Activated T-cell treated with anti-CD3 and anti-CD28 coated beads for 1 hour (primary cell): ENCODE measurements around the gene FXYD7.
"Not testable (repeated sequence)": the region's sequence is repeated elsewhere in the genome, so short reads cannot be mapped to it uniquely, and the experiment has no call there.

Source experiments
- DNase-seq: peaks from one replicate; pipeline ENCODE4 v3.0.0-alpha.2; 2020; ENCODE audit warnings: low read depth

FXYD7 gene

GRCh38 chr19:35127871-35128270, 15.2 kb upstream of the FXYD7 start:
- DNase-seq, result no peak

GRCh38 chr19:35128398-35129057, 14.5 kb upstream of the FXYD7 start:
- DNase-seq, result no peak

DNA sequence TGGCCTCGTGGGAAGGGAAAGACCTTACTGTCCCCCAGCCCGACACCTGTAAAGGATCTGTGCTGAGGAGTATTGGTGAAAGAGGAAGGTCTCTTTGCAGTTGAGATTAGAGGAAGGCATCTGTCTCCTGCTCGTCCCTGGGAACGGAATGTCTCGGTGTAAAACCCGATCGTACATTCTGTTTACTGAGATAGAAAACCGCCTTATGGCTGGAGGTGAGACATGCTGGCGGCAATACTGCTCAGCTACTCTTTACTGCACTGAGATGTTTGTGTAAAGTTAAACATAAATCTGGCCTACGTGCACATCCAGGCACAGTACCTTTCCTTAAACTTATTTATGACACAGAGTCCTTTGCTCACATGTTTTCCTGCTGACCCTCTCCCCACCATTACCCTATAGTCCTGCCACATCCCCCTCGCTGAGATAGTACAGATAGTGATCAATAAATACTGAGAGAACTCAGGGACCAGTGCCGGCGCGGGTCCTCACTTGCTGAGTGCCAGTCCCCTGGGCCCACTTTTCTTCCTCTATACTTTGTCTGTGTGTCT, 13.3 kb upstream of the FXYD7 start:
- not testable (repeated sequence) for DNase-seq

DNA sequence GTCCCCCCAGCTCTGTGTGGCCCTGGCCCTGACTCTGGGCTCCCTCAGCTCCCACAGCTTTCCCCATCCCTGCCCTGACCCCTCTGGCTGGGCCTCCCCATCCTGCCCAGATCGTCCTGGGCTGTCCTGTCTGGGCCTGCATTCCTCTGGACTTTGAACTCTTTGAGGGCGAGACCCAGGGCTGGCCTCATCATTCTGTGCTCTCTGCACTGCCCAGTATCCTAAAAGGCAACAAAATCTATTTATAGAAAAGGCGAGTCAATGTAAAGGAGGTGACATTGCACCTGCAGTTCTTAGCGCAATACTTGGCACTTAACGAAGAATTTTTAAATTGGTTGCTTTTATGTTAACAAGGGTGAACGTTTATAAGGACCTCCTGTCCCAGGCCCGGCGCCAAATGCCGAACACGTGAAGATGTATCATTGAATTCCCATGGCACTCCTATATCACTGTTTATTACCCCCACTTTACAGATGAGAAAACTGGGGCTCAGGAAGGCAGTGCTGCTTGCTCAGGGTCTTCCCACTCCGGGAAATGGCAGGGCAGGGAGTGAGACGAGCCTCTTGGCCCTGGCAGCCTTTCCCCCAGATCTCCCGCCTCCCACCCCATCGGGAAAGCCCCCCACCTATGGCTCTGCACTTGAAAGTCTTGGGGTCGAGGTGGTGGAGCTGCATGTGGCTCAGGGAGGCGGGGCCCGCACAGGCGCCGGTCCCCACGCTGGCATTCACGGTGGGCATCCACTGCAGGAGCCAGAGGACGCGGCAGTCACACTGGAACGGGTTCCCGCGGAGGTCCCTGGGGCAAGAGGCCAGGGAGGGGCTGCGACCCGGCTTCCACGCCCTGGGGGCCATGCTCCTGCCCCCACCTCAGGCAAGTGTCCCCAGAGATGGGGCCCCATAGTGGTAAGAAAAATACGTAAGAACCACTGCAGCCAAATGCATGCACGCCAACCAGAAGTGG, 12.0 kb upstream of the FXYD7 start:
- no peak for DNase-seq

DNA sequence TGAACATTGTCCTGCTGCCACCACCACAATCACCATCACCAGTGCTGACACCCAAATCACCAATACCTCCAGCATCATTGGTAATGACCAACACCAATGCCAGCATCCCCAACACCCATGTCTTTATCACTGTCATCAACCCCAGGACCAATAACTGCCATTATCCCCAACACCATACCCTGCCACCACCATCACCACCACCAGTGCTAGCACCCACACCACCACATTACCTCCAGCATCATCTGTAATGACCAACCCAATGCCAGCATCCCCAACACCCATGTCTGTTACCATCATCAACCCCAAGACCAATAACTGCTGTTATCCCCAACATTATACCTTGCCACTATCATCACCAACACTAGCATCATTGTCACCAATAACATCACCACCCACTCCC, 10.8 kb upstream of the FXYD7 start:
- no peak for DNase-seq

GRCh38 chr19:35133826-35134225, 9.2 kb upstream of the FXYD7 start:
- no peak for DNase-seq

GRCh38 chr19:35134601-35135242, 8.3 kb upstream of the FXYD7 start, which contains the start of gene LGI4:
TSS of gene LGI4 (minus strand) at chr19:35135059. CDS start at chr19:35134680, 379 bp downstream.
- no peak for DNase-seq

DNA sequence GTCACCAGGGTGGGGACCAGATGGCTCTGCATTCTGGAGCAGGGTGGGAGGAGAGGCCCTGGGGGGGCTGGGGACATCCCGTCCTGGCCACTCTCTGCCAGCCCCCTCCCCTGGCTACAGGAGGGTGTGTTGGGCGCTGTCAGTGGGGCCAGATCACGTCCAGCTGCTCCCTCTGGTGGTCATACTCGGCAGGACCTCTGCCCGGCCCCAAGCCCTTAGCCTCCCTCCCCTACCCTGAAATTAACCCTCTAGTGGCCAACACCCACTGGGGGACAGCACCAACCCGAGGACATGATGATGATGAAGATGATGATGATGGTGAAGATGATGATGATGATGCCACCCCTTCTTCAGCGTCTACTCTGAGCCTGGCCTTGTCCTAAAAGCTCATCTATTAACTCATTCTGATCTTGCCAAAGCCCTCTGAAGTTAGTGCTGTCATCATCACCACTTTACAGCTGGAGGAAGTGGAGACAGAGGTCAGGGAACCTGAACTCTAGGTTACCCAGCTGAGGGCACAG, 7.6 kb upstream of the FXYD7 start:
- DNase-seq, result peak; percentile 50

DNA sequence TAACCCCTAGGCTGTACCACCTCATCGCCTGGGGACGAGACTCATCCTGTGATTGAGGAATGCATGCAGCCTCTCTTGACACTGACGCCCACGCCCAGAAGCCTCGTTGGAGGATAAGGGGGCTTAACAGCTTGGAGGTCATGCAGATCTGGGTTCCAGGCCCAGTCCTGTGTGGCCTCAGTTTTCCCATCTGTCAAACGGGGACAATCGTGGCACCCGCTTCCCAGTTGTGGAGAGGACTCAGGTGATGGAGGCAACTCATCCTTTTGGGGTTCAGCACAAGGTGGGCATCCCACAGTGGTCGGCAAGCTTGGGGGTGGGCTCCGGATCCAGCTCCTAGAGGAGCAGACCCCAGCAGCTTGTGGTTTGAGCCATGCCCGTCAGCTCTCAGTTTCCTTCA, 6.8 kb upstream of the FXYD7 start:
- DNase-seq, result no peak

DNA sequence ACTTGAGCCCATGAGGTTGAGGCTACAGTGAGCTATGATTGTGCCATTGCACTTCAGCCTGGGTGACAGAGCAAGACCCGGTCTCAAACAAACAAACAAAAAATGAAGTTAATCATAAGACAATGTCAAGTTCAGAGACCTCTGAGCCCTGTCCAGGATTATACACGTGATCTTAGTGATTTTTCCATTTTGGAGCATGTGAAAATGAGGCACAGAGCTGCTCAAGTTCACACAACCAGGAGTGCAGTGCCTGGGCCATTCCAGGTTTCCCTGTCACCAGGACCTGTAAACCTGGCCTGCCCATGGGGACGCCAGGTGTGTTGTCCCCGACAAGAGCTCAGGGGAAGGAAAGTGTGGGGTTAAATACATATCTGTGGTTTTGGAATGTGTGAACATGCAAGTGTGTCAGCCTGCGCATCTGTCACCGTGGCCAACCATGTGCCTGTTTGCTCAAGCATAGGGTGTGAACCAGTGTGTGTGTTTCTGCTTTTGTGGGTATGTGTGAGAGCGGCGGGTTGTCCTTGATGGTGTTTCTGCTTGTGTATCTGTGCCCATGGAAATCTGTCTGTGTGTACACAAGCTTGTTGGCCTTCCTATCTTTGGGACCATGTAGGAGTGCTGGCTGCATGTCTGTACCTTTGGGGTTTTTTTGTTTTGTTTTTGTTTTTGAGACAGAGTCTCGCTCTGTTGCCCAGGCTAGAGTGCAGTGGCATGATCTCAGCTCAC, 5.9 kb upstream of the FXYD7 start:
- DNase-seq, result no peak

- no peak for DNase-seq
Observed at GRCh38 chr19:35138305-35138892, 4.7 kb upstream of the FXYD7 start, which contains the start of gene FXYD1. TSS of gene FXYD1 (plus strand) at chr19:35138824. CDS start at chr19:35140080, 1,256 bp downstream.

DNA sequence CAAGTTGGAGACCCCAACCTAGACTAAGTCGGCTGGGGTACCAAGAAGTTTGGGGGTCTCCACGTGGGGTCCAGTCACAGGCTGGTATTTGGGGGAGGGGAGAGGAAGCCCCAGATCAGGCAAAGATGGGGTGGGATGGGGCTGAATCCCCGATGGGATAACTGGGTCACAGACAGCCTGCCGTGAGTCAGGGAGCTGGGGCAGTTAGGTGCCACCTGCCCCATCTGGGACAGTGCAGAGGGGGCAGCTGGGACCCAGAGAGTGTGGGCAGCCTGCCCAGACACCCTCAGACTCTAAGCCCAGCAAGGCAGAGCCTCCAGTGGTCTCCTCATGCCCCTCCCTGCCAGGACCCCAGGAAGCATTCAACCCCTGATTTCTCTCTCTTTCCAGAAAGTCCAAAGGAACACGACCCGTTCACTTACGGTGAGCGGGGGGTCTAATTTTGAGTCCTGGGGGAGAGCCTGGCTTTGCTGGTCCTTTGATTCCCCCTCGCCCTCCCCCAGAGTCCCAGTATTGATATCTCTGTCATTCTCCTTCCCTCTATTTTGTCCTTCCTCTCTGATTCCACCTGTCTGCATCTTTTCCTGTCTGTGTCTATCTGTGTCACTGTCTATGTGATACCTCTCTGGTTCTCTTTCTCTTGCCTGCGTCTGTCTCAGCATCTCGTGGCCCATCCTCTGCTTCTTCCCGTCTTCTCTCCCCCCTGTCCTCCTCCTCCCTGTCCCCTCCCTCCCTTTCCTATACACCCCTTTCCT, 2.7 kb upstream of the FXYD7 start:
- no peak for DNase-seq

DNA sequence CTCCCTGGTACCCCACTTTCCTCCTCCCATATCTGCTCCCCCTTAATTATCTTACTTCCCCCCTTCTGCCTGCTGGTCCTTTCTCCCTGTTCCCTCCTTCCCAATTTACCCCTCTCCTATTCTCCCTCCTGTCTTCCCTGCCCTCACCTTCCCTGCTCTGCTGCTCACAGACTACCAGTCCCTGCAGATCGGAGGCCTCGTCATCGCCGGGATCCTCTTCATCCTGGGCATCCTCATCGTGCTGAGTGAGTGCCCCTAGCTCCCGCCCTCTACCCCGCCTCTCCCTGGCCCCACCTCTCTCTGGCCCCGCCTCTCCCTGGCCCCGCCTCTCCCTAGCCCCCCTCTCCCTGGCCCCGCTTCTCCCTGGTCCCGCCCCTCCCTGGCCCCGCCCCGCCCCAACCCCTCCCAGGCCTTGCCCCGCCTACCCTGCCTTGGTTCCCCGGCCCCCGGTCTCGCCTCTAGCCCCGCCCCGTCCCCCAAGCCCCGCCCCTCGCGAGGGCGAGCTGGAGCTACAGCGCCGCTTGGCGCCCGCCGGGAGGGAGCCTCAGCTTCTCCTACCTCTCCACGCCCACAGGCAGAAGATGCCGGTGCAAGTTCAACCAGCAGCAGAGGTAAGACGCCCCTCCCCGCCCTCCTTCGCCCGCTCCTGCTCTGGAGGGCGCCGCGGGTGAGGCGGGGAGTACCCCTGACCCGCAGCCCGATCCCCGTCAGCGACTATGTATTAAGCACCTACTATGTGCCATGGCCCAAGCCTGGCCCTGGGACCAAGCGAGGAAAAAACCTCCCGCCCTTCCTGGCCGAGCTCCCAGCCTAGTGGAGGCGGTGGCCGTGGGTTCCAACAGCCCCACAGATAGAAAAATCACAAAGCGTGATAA, 1.9 kb upstream of the FXYD7 start:
- peak; percentile 98 for DNase-seq

DNA sequence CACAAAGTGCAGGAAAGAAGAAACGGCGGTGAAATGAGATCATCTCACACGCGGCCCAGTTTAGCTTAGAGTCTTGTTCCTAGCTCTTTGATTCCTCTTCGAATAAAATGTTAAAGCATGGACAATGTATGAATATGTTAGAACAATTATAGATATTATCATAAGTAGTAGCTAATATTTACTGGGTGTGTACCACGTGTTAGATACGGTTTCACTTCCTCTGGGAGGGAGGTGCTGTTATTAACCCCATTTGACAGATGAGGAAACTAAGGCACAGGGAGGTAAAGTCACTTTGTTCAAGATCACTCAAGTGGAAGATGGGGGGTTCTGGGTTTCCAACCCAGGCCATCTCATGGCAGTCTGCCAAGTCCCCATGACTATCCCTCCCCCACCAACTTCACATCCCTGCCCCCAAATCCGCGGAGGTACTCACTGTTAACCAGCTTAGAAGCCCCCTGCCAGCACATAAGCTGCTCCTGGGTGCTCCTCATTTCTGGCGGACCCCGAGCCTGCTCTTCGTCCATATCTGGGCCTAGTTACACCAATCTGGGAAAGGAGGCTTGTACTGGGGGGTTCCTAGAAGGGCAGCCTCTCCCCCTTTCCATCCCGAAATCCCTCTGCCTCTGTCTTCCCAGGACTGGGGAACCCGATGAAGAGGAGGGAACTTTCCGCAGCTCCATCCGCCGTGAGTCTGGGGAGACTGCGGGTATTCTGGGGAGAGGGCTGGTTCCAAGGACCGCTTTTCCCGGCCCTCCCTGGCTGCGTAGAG, 1.0 kb upstream of the FXYD7 start:
- DNase-seq, result no peak

- DNase-seq, result peak; percentile 76
Observed at GRCh38 chr19:35142606-35143230, 337 bp upstream of the FXYD7 start.

DNA sequence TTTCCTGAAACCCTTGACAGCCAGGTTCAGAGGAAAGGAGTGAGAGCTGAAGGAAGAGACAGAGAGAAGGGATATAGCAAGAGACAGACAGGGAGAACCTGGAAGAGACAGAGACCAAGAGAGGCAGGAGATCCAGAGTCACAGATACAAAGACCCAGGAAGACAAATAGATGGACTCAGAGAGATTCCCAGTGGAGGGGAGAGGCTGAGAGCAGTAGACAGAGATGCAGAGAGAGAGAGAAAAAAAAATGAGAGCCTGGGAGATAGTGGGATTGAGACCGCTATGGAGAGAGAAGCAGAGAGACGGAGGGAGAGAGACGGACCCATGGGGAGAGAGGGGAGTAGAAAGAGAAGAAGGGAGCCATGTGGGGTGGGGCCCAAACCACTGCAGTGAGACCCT, 763 bp downstream of the FXYD7 start:
- no peak for DNase-seq

DNA sequence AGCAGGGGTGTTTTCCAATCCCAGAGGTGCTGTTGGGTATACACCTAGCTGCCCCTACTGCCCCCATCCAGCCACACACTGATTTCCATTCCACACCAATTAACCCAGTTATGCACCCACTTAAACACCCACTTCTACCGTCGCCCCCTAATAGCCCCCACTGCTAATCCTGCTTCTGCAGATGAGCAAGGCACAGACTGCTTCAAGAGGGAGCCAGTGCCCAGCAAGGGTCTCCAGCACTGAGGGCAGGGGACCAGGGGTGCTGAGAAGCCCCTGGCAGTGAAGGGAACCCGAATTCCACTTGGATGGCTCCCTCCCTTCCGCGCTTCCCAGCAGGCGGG, 1.2 kb downstream of the FXYD7 start:
- DNase-seq, result no peak
